Keratinocyte (primary cell): ENCODE results near the gene CHSY1.

ENCODE experiments used
- CTCF ChIP-seq, 3 experiments: IDR thresholded peaks in 1 of 3; conservative IDR thresholded peaks in 1 of 3; optimal IDR thresholded peaks in 1 of 3; 2 replicates in 2 of 3; 3 replicates in 1 of 3; pipeline versions ENCODE3 to v1.5.1; 2011; ENCODE audit warnings: low read length in 3 of 3, mild to moderate bottlenecking in 3 of 3, moderate library complexity in 2 of 3, control low read depth in 1 of 3, inconsistent platforms in 1 of 3; ENCODE audit not compliant: insufficient read depth in 2 of 3; ENCODE audit errors: extremely low read depth in 1 of 3
- EZH2 ChIP-seq: IDR thresholded peaks from one replicate; pipeline ENCODE4 v1.6.1; 2012; ENCODE audit warnings: inconsistent platforms, mild to moderate bottlenecking, low read length, moderate library complexity

DNA sequence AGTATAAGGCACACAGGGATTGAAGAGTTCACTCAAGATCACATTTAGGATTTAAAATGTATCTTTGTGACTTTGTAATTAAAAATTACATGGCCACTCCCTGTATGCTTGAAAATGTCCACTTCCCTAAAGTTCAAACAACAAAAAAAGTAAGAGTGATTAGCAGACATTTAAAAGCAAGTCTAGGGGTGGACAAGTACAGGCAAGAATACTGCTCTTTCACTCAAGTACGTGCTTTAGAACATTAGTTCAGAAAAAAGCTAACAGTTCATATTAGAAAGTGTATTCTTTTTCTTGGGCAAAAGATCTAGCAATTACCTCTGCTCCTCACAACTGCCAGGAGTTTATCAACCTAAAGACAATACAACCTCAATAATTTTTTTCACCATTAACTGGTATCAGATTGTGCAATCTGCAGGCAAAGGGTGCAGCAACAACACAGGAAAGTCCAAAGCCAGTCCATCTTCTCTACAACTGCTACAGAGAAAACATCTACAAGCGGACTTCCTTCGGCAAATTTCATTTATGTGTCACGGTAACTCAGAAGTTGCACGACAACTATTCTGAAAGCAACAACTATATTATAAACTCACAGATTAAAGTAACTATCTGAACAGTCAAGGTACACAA, 18.1 kb downstream of the CHSY1 start:
- TF ChIP-seq EZH2 (no peak), CTCF (optimal IDR thresholded peaks at IDR 0.05 in 1 of 3, IDR thresholded peaks at IDR 0.05 in 1 of 3, conservative IDR thresholded peaks at IDR 0.05 in 1 of 3; ENCODE audit: extremely low read depth in 1 of 3, insufficient read depth in 2 of 3, low read length in 3 of 3) (no peak)
